Right atrium auricular region (tissue), 2 donors: ENCODE measurements around the gene GET4. TPM values are rescaled to one million over a fixed set of nuclear protein-coding genes. Genes with fewer than 3 reads are reported as not detected.
A peak's percentile ranks its signal among the peaks of the same experiment; 100 is the strongest.
"Not testable (repeated sequence)": the region's sequence is repeated elsewhere in the genome, so short reads cannot be mapped to it uniquely, and the experiment has no call there.

Source experiments
- DNase-seq: peaks from one replicate; pipeline ENCODE4 v3.0.0-alpha.2; 2019; ENCODE audit warnings: low spot score
- H3K27ac ChIP-seq, 2 donors: fragments of 200-600 bp; sonication (generic); 1 replicate in 1 of 2; 2 replicates in 1 of 2; pipeline ENCODE4 v1.5.1; 2016 to 2019
- H3K27me3 ChIP-seq, 2 donors: fragments of 200-600 bp; sonication (generic); one replicate each; pipeline versions ENCODE4 v1.5.1 to v1.6.0; 2017 to 2019
- H3K36me3 ChIP-seq: fragments of 200-600 bp; sonication (generic); one replicate; pipeline ENCODE4 v1.5.1; 2016
- H3K4me1 ChIP-seq, 2 donors: fragments of 200-600 bp; sonication (generic); one replicate each; pipeline versions ENCODE4 v1.5.1 to v1.6.0; 2017 to 2019
- H3K4me3 ChIP-seq, 2 donors: fragments of 200-600 bp; sonication (generic); 1 replicate in 1 of 2; 2 replicates in 1 of 2; pipeline ENCODE4 v1.5.1; 2017 to 2019; ENCODE audit warnings: mild to moderate bottlenecking in 1 of 2, moderate library complexity in 1 of 2
- H3K9me3 ChIP-seq, 2 donors: fragments of 200-600 bp; sonication (generic); one replicate each; pipeline ENCODE4 v1.5.1; 2019
- total RNA-seq, 2 donors: library from RNA; depleted of rRNA; stranded (reverse); fragments of >200 nt; gene quantifications; one replicate each; pipeline ENCODE4 v1.1.0, GENCODE V29; 2016
- TF ChIP-seq, protein P1 (sequence below), 2 donors: fragments of 200-600 bp; sonication (generic); IDR thresholded peaks; one replicate each; pipeline ENCODE4 v1.5.1; 2019; ENCODE audit warnings: antibody characterized with exemption in 2 of 2

Gene GET4
- total RNA-seq, 2 donors from 2014 or later, result 16.1 to 19.7 TPM

DNA sequence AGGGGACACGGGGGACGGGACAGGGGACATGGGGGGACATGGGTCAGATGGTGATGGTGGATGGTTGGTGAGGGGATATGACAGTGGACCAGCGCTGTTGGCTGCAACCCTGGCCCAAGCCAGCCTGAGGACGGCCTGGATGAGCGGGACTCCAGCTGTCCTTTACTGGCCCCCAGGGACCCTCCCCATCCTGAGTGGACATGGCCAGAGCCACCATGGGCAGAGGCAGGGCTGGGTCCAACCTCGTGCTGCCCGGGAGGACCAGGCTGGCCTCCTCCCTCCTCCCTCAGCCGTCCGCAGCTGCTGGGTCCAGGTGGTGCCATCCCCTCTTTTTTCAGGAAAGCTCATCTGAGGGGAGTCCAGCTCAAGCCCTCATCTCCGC, 30.4 kb downstream of the GET4 start:
- H3K4me1 ChIP-seq, result peaks cover 0 to 15% of the 10 kb centered on the region in 2 donors
- H3K36me3 ChIP-seq, result no peaks in the 10 kb centered on the region
- no peak overlapping the region for H3K4me3 ChIP-seq
- no peak overlapping the region for H3K27ac ChIP-seq
- TF ChIP-seq, protein P1, sequence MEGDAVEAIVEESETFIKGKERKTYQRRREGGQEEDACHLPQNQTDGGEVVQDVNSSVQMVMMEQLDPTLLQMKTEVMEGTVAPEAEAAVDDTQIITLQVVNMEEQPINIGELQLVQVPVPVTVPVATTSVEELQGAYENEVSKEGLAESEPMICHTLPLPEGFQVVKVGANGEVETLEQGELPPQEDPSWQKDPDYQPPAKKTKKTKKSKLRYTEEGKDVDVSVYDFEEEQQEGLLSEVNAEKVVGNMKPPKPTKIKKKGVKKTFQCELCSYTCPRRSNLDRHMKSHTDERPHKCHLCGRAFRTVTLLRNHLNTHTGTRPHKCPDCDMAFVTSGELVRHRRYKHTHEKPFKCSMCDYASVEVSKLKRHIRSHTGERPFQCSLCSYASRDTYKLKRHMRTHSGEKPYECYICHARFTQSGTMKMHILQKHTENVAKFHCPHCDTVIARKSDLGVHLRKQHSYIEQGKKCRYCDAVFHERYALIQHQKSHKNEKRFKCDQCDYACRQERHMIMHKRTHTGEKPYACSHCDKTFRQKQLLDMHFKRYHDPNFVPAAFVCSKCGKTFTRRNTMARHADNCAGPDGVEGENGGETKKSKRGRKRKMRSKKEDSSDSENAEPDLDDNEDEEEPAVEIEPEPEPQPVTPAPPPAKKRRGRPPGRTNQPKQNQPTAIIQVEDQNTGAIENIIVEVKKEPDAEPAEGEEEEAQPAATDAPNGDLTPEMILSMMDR (IDR thresholded peaks at IDR 0.05), result no peak
- no peaks in the 10 kb centered on the region for H3K27me3 ChIP-seq
- DNase-seq, result no peak
- no peaks in the 10 kb centered on the region for H3K9me3 ChIP-seq

DNA sequence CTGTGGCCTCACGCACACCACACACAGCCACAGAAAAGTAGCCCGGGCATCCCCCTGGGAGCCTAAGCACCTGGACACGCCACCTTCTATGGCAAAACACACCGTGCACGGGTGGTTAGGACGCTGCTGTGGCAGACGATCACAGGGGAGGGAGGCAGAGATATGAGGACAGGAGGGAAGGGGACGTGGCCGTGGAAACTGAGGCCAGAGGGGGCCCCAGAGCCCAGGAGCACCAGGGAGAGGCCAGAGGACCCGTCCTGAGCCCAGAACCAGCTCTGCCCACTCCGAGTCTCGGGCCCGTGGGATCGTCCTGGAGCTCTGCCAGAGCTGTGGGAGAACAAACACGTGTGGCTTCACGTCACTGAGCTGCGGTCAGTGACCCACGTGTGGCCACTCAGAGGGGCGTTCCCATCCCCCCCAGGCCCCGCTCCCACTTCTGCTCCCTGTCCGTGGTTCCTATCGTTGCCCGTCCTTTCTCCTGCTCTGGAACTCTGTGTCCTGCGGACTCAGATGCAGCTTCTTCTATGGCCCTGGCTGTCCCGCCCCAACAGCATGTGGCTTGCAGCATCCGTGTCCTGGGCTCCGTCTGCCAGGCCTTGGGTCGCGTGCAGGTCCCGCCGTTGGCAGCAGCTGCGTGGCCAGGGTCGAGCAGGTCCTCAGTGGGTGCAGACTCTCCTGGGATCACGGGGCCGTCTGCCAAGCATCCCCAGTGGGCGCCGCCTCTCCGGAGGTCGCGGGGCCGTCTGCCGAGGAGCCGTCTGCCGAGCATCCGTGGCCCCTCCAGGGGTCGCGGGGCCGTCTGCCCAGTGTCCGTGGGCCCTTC, 31.0 kb downstream of the GET4 start:
- Histone ChIP-seq H3K9me3 (no peaks in the 10 kb centered on the region), H3K36me3 (no peaks in the 10 kb centered on the region), H3K4me1 (peaks cover 0 to 15% of the 10 kb centered on the region in 2 donors), H3K27me3 (no peaks in the 10 kb centered on the region), H3K27ac (no peak overlapping the region), H3K4me3 (no peak overlapping the region)
- peak; percentile 68 for DNase-seq
- TF ChIP-seq, protein P1 (IDR thresholded peaks at IDR 0.05), result no peak

DNA sequence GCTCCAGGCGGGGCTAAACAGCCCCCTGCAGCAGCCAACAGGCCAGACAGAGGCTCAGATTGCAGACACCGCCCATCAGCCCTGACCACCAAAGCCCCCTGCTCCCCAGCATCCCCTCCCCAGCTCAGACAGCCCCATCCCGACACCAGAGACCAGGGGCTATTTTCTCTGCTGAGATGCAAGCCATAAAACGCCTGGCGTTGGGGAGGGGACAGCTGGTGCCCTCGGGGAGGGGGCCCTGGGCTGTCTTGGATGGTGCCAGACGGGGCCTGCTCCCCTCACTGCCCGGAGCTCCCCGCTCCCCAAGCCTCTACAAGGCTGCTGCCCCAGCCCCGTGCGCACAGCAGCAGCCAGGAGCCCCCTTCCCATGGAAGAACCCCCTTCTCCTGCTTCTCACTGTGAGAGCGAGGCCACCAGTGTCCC, 31.8 kb downstream of the GET4 start:
- Histone ChIP-seq H3K9me3 (no peaks in the 10 kb centered on the region), H3K4me3 (no peak overlapping the region), H3K36me3 (no peaks in the 10 kb centered on the region), H3K27ac (no peak overlapping the region), H3K27me3 (no peaks in the 10 kb centered on the region), H3K4me1 (peaks cover 0 to 15% of the 10 kb centered on the region in 2 donors)
- TF ChIP-seq, protein P1 (IDR thresholded peaks at IDR 0.05), result no peak
- DNase-seq, result no peak

DNA sequence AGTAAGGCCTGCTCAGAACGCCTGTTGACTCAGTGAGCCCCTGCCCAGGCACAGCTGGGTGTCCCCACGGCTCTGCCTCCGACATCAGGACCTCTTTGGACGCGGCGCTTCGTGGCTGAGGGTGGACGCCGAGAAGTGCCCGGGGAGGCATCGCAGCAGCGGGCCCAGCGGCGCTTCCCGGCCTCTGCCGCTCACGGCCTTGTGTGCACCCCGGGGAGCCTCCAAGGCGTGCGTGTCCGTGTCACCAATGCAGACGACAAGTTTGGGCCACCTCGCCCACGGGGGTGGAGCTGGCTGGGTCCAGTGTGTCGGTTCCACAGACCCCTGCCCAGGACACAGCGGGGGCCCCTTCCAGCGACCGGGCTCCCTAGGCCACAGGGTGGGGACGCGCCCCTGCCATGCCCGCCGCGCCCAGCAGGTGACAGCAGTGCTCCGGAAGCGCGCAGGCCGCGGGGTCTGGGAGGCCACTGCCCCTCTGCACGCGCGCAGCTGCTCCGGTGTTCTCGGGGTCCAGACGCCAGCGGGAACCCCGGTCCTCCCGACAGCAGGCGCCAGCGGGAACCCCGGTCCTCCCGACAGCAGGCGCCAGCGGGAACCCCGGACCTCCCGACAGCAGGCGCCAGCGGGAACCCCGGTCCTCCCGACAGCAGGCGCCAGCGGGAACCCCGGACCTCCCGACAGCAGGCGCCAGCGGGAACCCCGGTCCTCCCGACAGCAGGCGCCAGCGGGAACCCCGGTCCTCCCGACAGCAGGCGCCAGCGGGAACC, 32.4 kb downstream of the GET4 start:
- not testable (repeated sequence) for DNase-seq, H3K9me3 ChIP-seq, H3K36me3 ChIP-seq, H3K27me3 ChIP-seq, H3K27ac ChIP-seq
- peak overlapping the region in 1 of 2 donors; percentile 39 for H3K4me3 ChIP-seq
- peaks cover 0 to 15% of the 10 kb centered on the region in 2 donors for H3K4me1 ChIP-seq
- TF ChIP-seq, protein P1 (IDR thresholded peaks at IDR 0.05), result peak; percentile 72 to 90

DNA sequence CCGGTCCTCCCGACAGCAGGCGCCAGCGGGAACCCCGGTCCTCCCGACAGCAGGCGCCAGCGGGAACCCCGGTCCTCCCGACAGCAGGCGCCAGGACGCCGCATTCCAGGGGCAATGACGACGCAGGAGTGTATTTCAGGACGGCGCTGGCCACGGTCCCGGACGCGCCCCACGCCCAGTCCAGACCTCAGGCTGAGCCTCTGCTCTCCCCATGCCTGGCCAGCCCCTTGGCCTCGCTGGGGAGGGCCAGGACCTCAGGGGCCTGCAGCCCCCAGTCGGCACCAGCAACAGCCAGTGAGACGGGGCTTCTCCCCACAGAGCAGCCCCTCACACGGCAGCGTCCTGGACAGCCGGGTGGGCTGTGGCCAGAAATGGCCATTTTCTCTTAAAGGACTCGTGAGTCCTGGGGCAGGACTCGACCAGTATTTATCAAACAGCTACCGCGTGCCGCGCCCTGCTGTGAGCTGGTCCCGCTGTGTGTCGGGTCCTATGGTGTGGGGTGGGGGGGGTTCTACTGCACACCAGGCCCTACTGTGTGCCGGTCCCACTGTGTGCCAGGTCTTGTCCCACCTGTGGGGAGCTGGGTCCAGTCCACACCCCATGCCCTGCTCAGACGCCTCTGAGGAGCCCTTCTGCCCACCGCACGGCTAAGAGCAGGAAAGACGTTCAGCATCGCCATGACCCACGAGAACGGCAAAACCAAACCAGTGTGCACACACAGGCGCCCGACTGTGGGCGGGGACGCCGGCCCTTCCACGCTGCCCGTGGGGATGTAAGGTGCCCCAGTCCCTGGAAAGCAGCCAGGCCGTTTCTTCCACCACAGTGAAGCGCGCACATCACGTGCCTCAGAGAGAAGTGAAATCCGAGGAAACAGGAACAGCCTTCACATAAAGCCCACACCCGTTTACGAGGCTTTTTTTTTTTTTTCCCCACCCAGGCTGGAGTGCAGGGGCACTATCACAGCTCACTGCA, 33.3 kb downstream of the GET4 start:
- peak; percentile 80 for DNase-seq
- H3K9me3 ChIP-seq, result no peaks in the 10 kb centered on the region
- H3K27me3 ChIP-seq, result no peaks in the 10 kb centered on the region
- H3K4me1 ChIP-seq, result peaks cover 0 to 11% of the 10 kb centered on the region in 2 donors
- H3K27ac ChIP-seq, result peak overlapping the region in 1 of 2 donors; percentile 48
- H3K36me3 ChIP-seq, result no peaks in the 10 kb centered on the region
- TF ChIP-seq, protein P1 (IDR thresholded peaks at IDR 0.05), result no peak
- peak overlapping the region in 1 of 2 donors; percentile 39 for H3K4me3 ChIP-seq
